T-helper 2 cell treated with Interferon-gamma antibody and Interleukin-4, amounts not matched to agents 5 μg/mL and 100 μg/mL, for 36 hours (primary cell): ENCODE measurements around the gene GSG1.

ENCODE experiments used
- DNase-seq: peaks from one replicate; pipeline ENCODE4 v3.0.0; 2021; ENCODE audit warnings: low spot score
- H3K27ac Mint-ChIP-seq: one replicate; pipeline ENCODE4 v1.8.0; 2021; ENCODE audit warnings: mild to moderate bottlenecking, mixed read lengths
- H3K27me3 Mint-ChIP-seq: one replicate; pipeline ENCODE4 v1.8.0; 2021; ENCODE audit warnings: low read depth, mixed read lengths
- H3K36me3 Mint-ChIP-seq: one replicate; pipeline ENCODE4 v1.8.0; 2021; ENCODE audit warnings: low read depth, mixed read lengths
- H3K4me1 Mint-ChIP-seq: one replicate; pipeline ENCODE4 v1.8.0; 2021; ENCODE audit warnings: low read depth, mixed read lengths
- H3K4me3 Mint-ChIP-seq: one replicate; pipeline ENCODE4 v1.8.0; 2022; ENCODE audit warnings: mild to moderate bottlenecking, moderate library complexity, mixed read lengths
- H3K9me3 Mint-ChIP-seq: one replicate; pipeline ENCODE4 v1.8.0; 2021; ENCODE audit warnings: mixed read lengths

GSG1 gene

GRCh38 chr12:13130981-13131380, 27.5 kb upstream of the GSG1 start:
- Mint-ChIP-seq H3K9me3 (no peaks in the 10 kb centered on the region), H3K4me1 (no peaks in the 10 kb centered on the region), H3K27me3 (peaks cover 16% of the 10 kb centered on the region), H3K4me3 (no peak overlapping the region), H3K27ac (no peak overlapping the region), H3K36me3 (no peaks in the 10 kb centered on the region)
- DNase-seq, result no peak

DNA sequence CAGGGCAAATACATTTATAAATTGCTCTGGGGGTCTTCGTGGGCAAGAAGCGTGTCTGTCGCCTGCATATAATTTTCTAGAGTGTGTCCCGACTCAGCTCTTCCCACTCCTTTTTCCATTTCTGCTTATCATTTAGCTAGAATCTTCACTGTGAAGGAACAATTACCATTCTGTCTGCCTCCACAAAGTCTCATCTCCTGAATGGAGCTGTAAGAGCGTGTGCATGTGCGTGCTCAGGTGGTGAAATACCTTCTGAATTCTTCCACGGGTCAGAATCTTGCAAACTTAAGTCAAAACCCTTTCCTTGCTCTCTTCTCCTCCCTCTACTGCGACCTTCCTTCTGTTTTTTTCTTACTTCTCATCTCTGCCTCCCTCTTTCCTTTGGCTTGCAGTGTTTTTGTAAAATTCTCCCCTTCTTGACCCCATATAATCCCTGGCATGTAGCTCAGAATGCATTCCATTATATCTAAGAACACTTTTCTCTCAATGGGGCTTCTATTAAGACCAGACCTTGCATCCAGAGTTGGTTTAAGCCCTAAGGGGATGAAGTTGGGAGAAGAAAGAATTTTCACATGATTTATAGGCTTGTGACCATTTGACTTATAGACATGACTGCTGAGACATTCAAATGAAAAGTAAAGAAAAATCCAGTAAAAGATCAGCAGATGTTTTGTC, 25.0 kb upstream of the GSG1 start:
- no peak for DNase-seq
- Mint-ChIP-seq H3K27ac (no peak overlapping the region), H3K27me3 (peaks cover 11% of the 10 kb centered on the region), H3K36me3 (no peaks in the 10 kb centered on the region), H3K9me3 (no peaks in the 10 kb centered on the region), H3K4me3 (no peak overlapping the region), H3K4me1 (no peaks in the 10 kb centered on the region)

GRCh38 chr12:13127444-13127843, 24.0 kb upstream of the GSG1 start:
- Mint-ChIP-seq H3K4me1 (no peaks in the 10 kb centered on the region), H3K9me3 (no peaks in the 10 kb centered on the region), H3K27me3 (peaks cover 11% of the 10 kb centered on the region), H3K4me3 (no peak overlapping the region), H3K36me3 (no peaks in the 10 kb centered on the region), H3K27ac (no peak overlapping the region)
- no peak for DNase-seq

DNA sequence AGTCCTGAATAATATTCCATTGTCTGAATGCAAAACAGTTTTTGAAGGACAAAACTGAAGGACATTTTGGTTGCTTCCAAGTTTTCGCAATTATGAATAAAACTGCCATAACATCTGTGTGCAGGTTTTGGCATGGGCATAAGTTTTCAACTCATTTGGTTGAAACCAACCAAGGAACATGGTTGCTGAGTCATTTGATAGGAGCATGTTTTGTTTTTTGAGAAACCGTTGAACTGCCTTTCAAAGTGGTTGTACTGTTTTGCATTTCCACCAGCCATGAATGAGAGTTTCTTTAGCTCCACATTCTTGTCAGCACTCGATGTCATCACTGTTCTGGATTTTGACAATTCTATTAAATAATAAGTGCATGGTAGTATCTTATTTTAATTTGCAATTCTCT, 23.0 kb upstream of the GSG1 start:
- H3K36me3 Mint-ChIP-seq, result no peaks in the 10 kb centered on the region
- no peak for DNase-seq
- peaks cover 5% of the 10 kb centered on the region for H3K27me3 Mint-ChIP-seq
- no peak overlapping the region for H3K4me3 Mint-ChIP-seq
- H3K4me1 Mint-ChIP-seq, result no peaks in the 10 kb centered on the region
- no peaks in the 10 kb centered on the region for H3K9me3 Mint-ChIP-seq
- H3K27ac Mint-ChIP-seq, result no peak overlapping the region

GRCh38 chr12:13125996-13126395, 22.5 kb upstream of the GSG1 start:
- no peak overlapping the region for H3K27ac Mint-ChIP-seq
- H3K9me3 Mint-ChIP-seq, result no peaks in the 10 kb centered on the region
- no peaks in the 10 kb centered on the region for H3K4me1 Mint-ChIP-seq
- no peaks in the 10 kb centered on the region for H3K36me3 Mint-ChIP-seq
- peaks cover 5% of the 10 kb centered on the region for H3K27me3 Mint-ChIP-seq
- H3K4me3 Mint-ChIP-seq, result no peak overlapping the region
- DNase-seq, result no peak

GRCh38 chr12:13124656-13125505, 21.4 kb upstream of the GSG1 start:
- no peak overlapping the region for H3K27ac Mint-ChIP-seq
- H3K4me3 Mint-ChIP-seq, result no peak overlapping the region
- no peak for DNase-seq
- H3K36me3 Mint-ChIP-seq, result no peaks in the 10 kb centered on the region
- no peaks in the 10 kb centered on the region for H3K4me1 Mint-ChIP-seq
- H3K9me3 Mint-ChIP-seq, result no peaks in the 10 kb centered on the region
- peaks cover 2% of the 10 kb centered on the region for H3K27me3 Mint-ChIP-seq

DNA sequence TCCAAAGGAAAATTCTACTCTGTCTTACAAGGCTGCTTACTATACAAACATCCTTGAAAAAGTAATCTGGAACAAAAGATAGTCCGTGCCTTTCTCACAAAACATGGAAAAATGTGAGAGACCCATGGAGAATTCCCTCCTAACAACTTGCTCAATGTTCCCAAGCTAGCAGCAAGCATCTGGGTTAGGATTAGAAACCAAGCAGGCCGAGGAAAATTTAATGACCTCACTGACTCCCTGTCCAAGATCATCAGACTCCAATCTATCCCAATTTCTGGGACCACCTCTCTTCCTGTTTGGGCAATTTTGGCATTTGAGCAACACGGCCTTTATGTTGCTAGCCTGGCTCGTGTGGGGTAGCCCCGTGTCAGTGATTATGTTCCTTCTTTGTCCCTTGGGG, 18.1 kb upstream of the GSG1 start:
- no peak overlapping the region for H3K4me3 Mint-ChIP-seq
- H3K27me3 Mint-ChIP-seq, result peaks cover 6% of the 10 kb centered on the region
- DNase-seq, result no peak
- H3K36me3 Mint-ChIP-seq, result no peaks in the 10 kb centered on the region
- H3K9me3 Mint-ChIP-seq, result no peaks in the 10 kb centered on the region
- H3K4me1 Mint-ChIP-seq, result no peaks in the 10 kb centered on the region
- H3K27ac Mint-ChIP-seq, result no peak overlapping the region

- H3K27ac Mint-ChIP-seq, result no peak overlapping the region
- H3K36me3 Mint-ChIP-seq, result no peaks in the 10 kb centered on the region
- no peaks in the 10 kb centered on the region for H3K9me3 Mint-ChIP-seq
- H3K4me1 Mint-ChIP-seq, result no peaks in the 10 kb centered on the region
- no peak overlapping the region for H3K4me3 Mint-ChIP-seq
- H3K27me3 Mint-ChIP-seq, result peaks cover 8% of the 10 kb centered on the region
- no peak for DNase-seq
These were observed 16.9 kb upstream of the GSG1 start for GRCh38 chr12:13120413-13120812.

DNA sequence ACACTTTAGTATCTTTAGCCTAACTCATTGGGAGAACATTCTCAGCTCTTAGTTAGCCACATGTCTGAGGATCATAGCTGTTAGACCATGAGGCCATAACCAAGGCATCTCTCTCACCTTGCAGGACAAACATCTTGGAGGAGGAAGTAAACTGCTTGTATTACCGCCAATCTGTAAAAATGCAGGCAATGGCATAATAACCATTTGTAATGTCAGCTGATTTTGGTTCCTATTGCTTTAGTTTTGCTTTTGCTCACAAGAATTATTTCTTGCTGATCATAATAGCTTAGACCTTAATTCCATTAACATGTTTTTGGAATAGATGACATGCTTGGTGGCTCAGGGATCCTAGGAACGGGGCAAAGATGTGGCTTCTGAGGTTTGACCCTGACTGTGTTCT, 16.4 kb upstream of the GSG1 start:
- no peaks in the 10 kb centered on the region for H3K9me3 Mint-ChIP-seq
- DNase-seq, result no peak
- H3K4me3 Mint-ChIP-seq, result no peak overlapping the region
- H3K27me3 Mint-ChIP-seq, result peaks cover 8% of the 10 kb centered on the region
- no peak overlapping the region for H3K27ac Mint-ChIP-seq
- no peaks in the 10 kb centered on the region for H3K36me3 Mint-ChIP-seq
- no peaks in the 10 kb centered on the region for H3K4me1 Mint-ChIP-seq

- no peaks in the 10 kb centered on the region for H3K4me1 Mint-ChIP-seq
- no peaks in the 10 kb centered on the region for H3K9me3 Mint-ChIP-seq
- H3K36me3 Mint-ChIP-seq, result no peaks in the 10 kb centered on the region
- H3K27me3 Mint-ChIP-seq, result peaks cover 15% of the 10 kb centered on the region
- no peak for DNase-seq
- no peak overlapping the region for H3K4me3 Mint-ChIP-seq
- no peak overlapping the region for H3K27ac Mint-ChIP-seq
These were observed 13.6 kb upstream of the GSG1 start for GRCh38 chr12:13117029-13117428.

- no peak overlapping the region for H3K4me3 Mint-ChIP-seq
- H3K27ac Mint-ChIP-seq, result no peak overlapping the region
- no peaks in the 10 kb centered on the region for H3K9me3 Mint-ChIP-seq
- no peak for DNase-seq
- no peaks in the 10 kb centered on the region for H3K4me1 Mint-ChIP-seq
- H3K36me3 Mint-ChIP-seq, result no peaks in the 10 kb centered on the region
- peaks cover 17% of the 10 kb centered on the region for H3K27me3 Mint-ChIP-seq
These were observed 12.8 kb upstream of the GSG1 start for GRCh38 chr12:13116259-13116658.

- Mint-ChIP-seq H3K36me3 (no peaks in the 10 kb centered on the region), H3K27me3 (peaks cover 26% of the 10 kb centered on the region), H3K9me3 (no peaks in the 10 kb centered on the region), H3K4me3 (no peak overlapping the region), H3K27ac (no peak overlapping the region), H3K4me1 (no peaks in the 10 kb centered on the region)
- no peak for DNase-seq
These were observed 11.0 kb upstream of the GSG1 start for GRCh38 chr12:13114251-13115052.

DNA sequence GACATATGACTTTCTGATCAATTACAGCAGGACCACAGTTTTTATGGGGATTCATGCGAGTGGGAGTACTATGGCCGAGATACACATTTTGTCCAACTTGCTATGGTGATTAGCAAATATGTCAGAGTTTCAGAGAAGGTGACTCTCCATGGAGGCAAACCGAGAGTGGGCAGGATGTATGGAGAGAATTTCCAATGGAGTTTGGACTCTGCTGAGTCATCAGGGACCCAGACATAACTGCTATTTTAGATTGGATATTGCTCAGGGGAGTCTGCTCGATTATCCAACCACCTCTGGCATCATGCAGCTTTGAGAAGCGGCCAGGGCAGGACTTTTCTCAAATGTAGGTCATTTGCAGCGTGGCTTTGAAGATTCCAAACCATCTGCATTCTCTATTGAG, 9.5 kb upstream of the GSG1 start:
- H3K27me3 Mint-ChIP-seq, result peaks cover 34% of the 10 kb centered on the region
- H3K27ac Mint-ChIP-seq, result no peak overlapping the region

DNA sequence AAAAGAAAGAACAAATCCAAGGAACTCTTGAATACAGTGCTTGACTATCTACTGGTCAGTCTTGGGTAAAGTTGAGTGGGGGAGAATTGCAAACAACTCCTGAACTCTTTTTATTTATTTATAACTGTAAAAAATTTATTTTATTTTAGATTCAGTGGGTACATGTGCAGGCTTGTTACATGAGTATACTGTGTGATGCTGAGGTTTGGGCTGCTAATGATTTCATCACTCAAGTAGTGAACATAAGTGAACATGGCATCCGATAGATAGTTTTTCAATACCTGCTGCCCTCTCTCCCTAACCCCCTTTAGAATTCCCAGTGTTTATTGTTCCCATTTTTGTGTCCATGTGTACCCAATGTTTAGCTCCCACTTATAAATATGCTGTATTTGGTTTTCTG, 3.2 kb upstream of the GSG1 start:
- Mint-ChIP-seq H3K36me3 (no peaks in the 10 kb centered on the region), H3K9me3 (no peaks in the 10 kb centered on the region), H3K4me1 (peaks cover 5% of the 10 kb centered on the region), H3K27me3 (peaks cover 31% of the 10 kb centered on the region), H3K4me3 (no peak overlapping the region), H3K27ac (no peak overlapping the region)
- no peak for DNase-seq

More for the DNA sequence above, 9.5 kb upstream of the GSG1 start:
- Mint-ChIP-seq H3K4me1 (no peaks in the 10 kb centered on the region), H3K36me3 (no peaks in the 10 kb centered on the region), H3K4me3 (no peak overlapping the region), H3K9me3 (no peaks in the 10 kb centered on the region)
- no peak for DNase-seq
